ENCODE data around the gene N4BP2. TPM values are rescaled to one million over a fixed set of nuclear protein-coding genes. Genes with fewer than 3 reads are reported as not detected.
"Not testable (repeated sequence)": the region's sequence is repeated elsewhere in the genome, so short reads cannot be mapped to it uniquely, and the experiment has no call there.

Gene N4BP2
- total RNA-seq, result 10 to 100 TPM; 16.2 to 23.2 TPM

- Mint-ChIP-seq H3K27ac (peak within 1 kb of the TSS; percentile 100), H3K27me3 (no peaks in the 10 kb centered on the region), H3K4me1 (peaks cover 30% of the 10 kb centered on the region), H3K9me3 (ENCODE audit: low read depth) (no peaks in the 10 kb centered on the region), H3K36me3 (ENCODE audit: low read depth) (peaks cover 7% of the 10 kb centered on the region), H3K4me3 (peak within 1 kb of the TSS; percentile 92)
- ChIA-PET CTCF (interaction anchor here (0.6 to 1.6 kb wide), 9 partner anchors 141 to 403 kb away, joined by 3 to 16 read pairs (median 5); no protein-coding TSS in a partner anchor), POLR2A (interaction anchor here (0.6 to 1.6 kb wide), 7 partner anchors 79 to 269 kb away, joined by 3 to 10 read pairs (median 5); partner anchors contain the start of gene PDS5A)
- DNase-seq (peak; percentile 88), ATAC-seq (peak; percentile 61)
- intact Hi-C loops (cut with DNase I, micrococcal nuclease), result loop anchor here (1.0 to 10.0 kb wide), 24 partner anchors 65 to 874 kb away; partner anchors contain the start of genes PDS5A (in 2 of the 2), UBE2K (in 2 of the 2), LIAS (in 1 of the 2) and RPL9 (in 1 of the 2)
Observed at GRCh38 chr4:40056716-40057585, at the start of gene N4BP2. Gene N4BP2 (plus strand): TSS chr4:40056850. CDS start chr4:40097341, 40,491 bp downstream.

- Mint-ChIP-seq H3K36me3 (ENCODE audit: low read depth) (no peaks in the 10 kb centered on the region), H3K9me3 (ENCODE audit: low read depth) (no peaks in the 10 kb centered on the region), H3K27ac (no peak overlapping the region), H3K4me1 (no peaks in the 10 kb centered on the region), H3K27me3 (no peaks in the 10 kb centered on the region), H3K4me3 (no peak overlapping the region)
- no peak for ATAC-seq
- intact Hi-C loops (cut with DNase I, micrococcal nuclease), result no loop called here
- POLR2A ChIA-PET, result no interaction called here
- DNase-seq, result no peak
- CTCF ChIA-PET, result no interaction called here
Observed at GRCh38 chr4:40016007-40016406, 40.6 kb upstream of the N4BP2 start.

GRCh38 chr4:40020221-40020620, 36.4 kb upstream of the N4BP2 start:
- ATAC-seq (no peak), DNase-seq (no peak)
- Mint-ChIP-seq H3K4me1 (no peaks in the 10 kb centered on the region), H3K9me3 (ENCODE audit: low read depth) (no peaks in the 10 kb centered on the region), H3K27me3 (no peaks in the 10 kb centered on the region), H3K27ac (no peak overlapping the region), H3K4me3 (no peak overlapping the region), H3K36me3 (ENCODE audit: low read depth) (no peaks in the 10 kb centered on the region)
- POLR2A ChIA-PET, result interaction anchor here (1.0 kb wide), 1 partner anchor 13 kb away, joined by 3 read pairs; no protein-coding TSS in a partner anchor
- intact Hi-C loops (cut with DNase I, micrococcal nuclease), result no loop called here
- CTCF ChIA-PET, result interaction anchor here (0.6 to 1.1 kb wide), 2 partner anchors 34 to 264 kb away, joined by 3 to 4 read pairs; no protein-coding TSS in a partner anchor

DNA sequence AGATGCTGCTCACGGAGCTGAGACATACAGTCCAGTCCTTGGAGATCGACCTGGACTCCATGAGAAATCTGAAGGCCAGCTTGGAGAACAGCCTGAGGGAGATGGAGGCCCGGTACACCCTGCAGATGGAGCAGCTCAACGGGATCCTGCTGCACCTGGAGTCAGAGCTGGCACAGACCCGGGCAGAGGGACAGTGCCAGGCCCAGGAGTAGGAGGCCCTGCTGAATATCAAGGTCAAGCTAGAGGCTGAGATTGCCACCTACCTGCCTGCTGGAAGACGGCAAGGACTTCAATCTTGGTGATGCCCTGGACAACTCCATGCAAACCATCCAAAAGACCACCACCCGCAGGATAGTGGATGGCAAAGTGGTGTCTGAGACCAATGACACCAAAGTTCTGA, 35.5 kb upstream of the N4BP2 start:
- ChIA-PET CTCF (interaction anchor here (0.6 kb wide), 1 partner anchor 492 kb away, joined by 3 read pairs; no protein-coding TSS in a partner anchor), POLR2A (interaction anchor here (1.0 kb wide), 1 partner anchor 12 kb away, joined by 3 read pairs; no protein-coding TSS in a partner anchor)
- H3K36me3 Mint-ChIP-seq (ENCODE audit: low read depth); H3K4me1 Mint-ChIP-seq; ATAC-seq; DNase-seq; H3K27ac Mint-ChIP-seq; H3K9me3 Mint-ChIP-seq (ENCODE audit: low read depth); H3K27me3 Mint-ChIP-seq; intact Hi-C loops (cut with DNase I, micrococcal nuclease); H3K4me3 Mint-ChIP-seq: not testable (repeated sequence)

GRCh38 chr4:40024049-40024448, 32.6 kb upstream of the N4BP2 start:
- intact Hi-C loops (cut with DNase I, micrococcal nuclease); CTCF ChIA-PET: not testable (repeated sequence)

DNA sequence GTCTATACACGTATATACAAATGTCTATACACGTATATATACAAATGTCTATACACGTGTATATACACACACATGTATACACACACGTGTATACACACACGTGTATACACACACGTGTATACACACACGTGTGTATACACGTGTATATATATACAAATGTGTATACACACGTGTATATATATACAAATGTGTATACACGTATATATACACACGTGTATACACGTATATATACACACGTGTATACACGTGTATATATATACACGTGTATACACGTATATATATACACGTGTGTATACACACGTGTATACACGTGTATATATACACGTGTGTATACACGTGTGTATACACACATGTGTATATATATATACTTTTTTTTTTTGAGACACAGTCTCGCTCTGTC, 23.9 kb upstream of the N4BP2 start:
- no peak overlapping the region for H3K4me3 Mint-ChIP-seq
- H3K27ac Mint-ChIP-seq, result no peak overlapping the region
- no peaks in the 10 kb centered on the region for H3K36me3 Mint-ChIP-seq (ENCODE audit: low read depth)
- no peaks in the 10 kb centered on the region for H3K27me3 Mint-ChIP-seq
- ATAC-seq (no peak), DNase-seq (no peak)
- intact Hi-C loops (cut with DNase I, micrococcal nuclease), result no loop called here
- no peaks in the 10 kb centered on the region for H3K9me3 Mint-ChIP-seq (ENCODE audit: low read depth)
- H3K4me1 Mint-ChIP-seq, result no peaks in the 10 kb centered on the region
- POLR2A ChIA-PET, result interaction anchor here (1.0 kb wide), 1 partner anchor 12 kb away, joined by 3 read pairs; no protein-coding TSS in a partner anchor
- CTCF ChIA-PET, result no interaction called here

More at GRCh38 chr4:40024049-40024448, 32.6 kb upstream of the N4BP2 start:
- H3K27me3 Mint-ChIP-seq; H3K36me3 Mint-ChIP-seq (ENCODE audit: low read depth); POLR2A ChIA-PET; H3K9me3 Mint-ChIP-seq (ENCODE audit: low read depth); H3K4me1 Mint-ChIP-seq; H3K27ac Mint-ChIP-seq; DNase-seq; H3K4me3 Mint-ChIP-seq; ATAC-seq: not testable (repeated sequence)

DNA sequence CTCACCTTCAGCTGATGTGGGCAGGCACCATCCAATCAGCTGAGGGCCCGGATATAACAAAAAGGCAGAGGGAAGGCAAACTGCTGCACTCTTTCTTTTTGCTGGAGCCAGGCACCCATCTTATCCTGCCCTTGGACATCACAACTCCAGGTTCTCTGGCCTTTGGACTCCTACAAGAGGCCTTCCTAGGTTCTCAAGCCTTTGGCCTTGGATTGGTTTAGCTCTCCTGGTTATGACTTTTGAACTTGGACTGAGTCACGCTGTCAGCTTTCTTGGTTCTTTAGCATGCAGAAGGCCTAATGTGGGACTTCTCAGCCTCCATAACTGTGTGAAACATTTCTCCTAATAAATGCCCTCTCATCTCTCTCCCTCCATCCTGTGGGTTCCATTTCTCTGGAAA, 23.0 kb upstream of the N4BP2 start:
- Mint-ChIP-seq H3K36me3 (ENCODE audit: low read depth) (no peaks in the 10 kb centered on the region), H3K9me3 (ENCODE audit: low read depth) (no peaks in the 10 kb centered on the region), H3K4me3 (no peak overlapping the region), H3K27ac (no peak overlapping the region), H3K27me3 (no peaks in the 10 kb centered on the region), H3K4me1 (no peaks in the 10 kb centered on the region)
- intact Hi-C loops (cut with DNase I, micrococcal nuclease), result no loop called here
- ATAC-seq (no peak), DNase-seq (no peak)
- POLR2A ChIA-PET, result interaction anchor here (0.6 to 1.0 kb wide), 2 partner anchors 13 to 596 kb away, joined by 3 read pairs; partner anchors contain the start of gene RBM47
- CTCF ChIA-PET, result interaction anchor here (0.7 kb wide), 1 partner anchor 12 kb away, joined by 5 read pairs; no protein-coding TSS in a partner anchor

DNA sequence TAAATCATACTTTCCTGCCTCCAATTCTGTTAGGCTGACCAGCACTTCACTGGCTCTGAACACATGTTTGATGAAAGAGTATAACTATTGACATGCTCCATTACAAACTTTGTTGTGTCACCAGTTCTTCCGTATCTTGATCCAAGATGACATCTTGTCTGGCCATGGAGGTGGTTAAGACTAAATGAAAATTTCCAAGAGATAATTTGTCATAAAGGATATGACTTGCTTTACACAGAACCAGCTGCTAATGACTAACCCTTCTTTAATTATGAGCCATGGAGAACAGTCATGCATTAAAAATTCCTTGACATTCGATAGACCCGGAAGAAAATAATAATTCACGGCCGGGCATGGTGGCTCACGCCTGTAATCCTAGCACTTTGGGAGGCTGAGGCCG, 17.7 kb upstream of the N4BP2 start:
- CTCF ChIA-PET, result interaction anchor here (0.6 to 0.9 kb wide), 2 partner anchors 9 to 214 kb away, joined by 3 read pairs; no protein-coding TSS in a partner anchor
- Mint-ChIP-seq H3K9me3 (ENCODE audit: low read depth) (no peaks in the 10 kb centered on the region), H3K27me3 (no peaks in the 10 kb centered on the region), H3K27ac (no peak overlapping the region), H3K36me3 (ENCODE audit: low read depth) (no peaks in the 10 kb centered on the region), H3K4me3 (no peak overlapping the region), H3K4me1 (no peaks in the 10 kb centered on the region)
- POLR2A ChIA-PET, result no interaction called here
- intact Hi-C loops (cut with DNase I, micrococcal nuclease), result no loop called here
- no peak for ATAC-seq
- DNase-seq, result no peak

GRCh38 chr4:40040908-40041307, 15.7 kb upstream of the N4BP2 start:
- no peaks in the 10 kb centered on the region for H3K9me3 Mint-ChIP-seq (ENCODE audit: low read depth)
- POLR2A ChIA-PET, result no interaction called here
- H3K4me3 Mint-ChIP-seq, result no peak overlapping the region
- H3K27ac Mint-ChIP-seq, result no peak overlapping the region
- H3K36me3 Mint-ChIP-seq (ENCODE audit: low read depth), result no peaks in the 10 kb centered on the region
- CTCF ChIA-PET, result no interaction called here
- no peaks in the 10 kb centered on the region for H3K4me1 Mint-ChIP-seq
- intact Hi-C loops (cut with DNase I, micrococcal nuclease), result no loop called here
- no peak for DNase-seq
- no peaks in the 10 kb centered on the region for H3K27me3 Mint-ChIP-seq
- no peak for ATAC-seq

DNA sequence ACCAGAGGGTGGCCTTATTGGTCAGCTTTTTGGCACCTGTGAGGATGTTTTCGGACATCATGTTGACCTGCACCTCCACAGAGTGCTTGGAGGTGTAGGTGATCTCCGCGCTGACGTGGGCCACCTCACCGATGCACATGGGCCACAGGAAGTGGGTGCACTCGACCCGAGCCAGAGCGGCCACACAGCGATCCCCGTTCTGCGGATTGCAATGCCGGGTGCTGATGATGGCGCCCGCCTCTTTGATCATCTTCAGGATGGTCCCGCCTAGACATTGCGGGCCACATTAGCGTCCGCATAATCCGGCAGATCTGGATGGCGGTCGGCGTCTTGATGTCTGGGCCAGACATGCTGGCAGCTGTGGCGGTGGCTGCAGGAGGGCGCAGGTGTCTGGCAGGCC, 12.9 kb upstream of the N4BP2 start:
- DNase-seq (no peak), ATAC-seq (no peak)
- CTCF ChIA-PET, result interaction anchor here (0.7 kb wide), 1 partner anchor 244 kb away, joined by 3 read pairs; no protein-coding TSS in a partner anchor
- H3K27me3 Mint-ChIP-seq, result no peaks in the 10 kb centered on the region
- peaks cover 9% of the 10 kb centered on the region for H3K4me1 Mint-ChIP-seq
- intact Hi-C loops (cut with DNase I, micrococcal nuclease), result no loop called here
- no peak overlapping the region for H3K4me3 Mint-ChIP-seq
- POLR2A ChIA-PET, result interaction anchor here (0.7 kb wide), 1 partner anchor 194 kb away, joined by 4 read pairs; no protein-coding TSS in a partner anchor
- H3K27ac Mint-ChIP-seq, result no peak overlapping the region
- no peaks in the 10 kb centered on the region for H3K9me3 Mint-ChIP-seq (ENCODE audit: low read depth)
- H3K36me3 Mint-ChIP-seq (ENCODE audit: low read depth), result no peaks in the 10 kb centered on the region

- no peaks in the 10 kb centered on the region for H3K9me3 Mint-ChIP-seq (ENCODE audit: low read depth)
- POLR2A ChIA-PET, result interaction anchor here (0.6 to 0.7 kb wide), 3 partner anchors 11 to 182 kb away, joined by 3 to 4 read pairs (median 3); no protein-coding TSS in a partner anchor
- no peaks in the 10 kb centered on the region for H3K36me3 Mint-ChIP-seq (ENCODE audit: low read depth)
- ATAC-seq (peak; percentile 92), DNase-seq (peak; percentile 67)
- H3K4me3 Mint-ChIP-seq, result peak overlapping the region; percentile 9
- H3K27me3 Mint-ChIP-seq, result no peaks in the 10 kb centered on the region
- H3K27ac Mint-ChIP-seq, result peak overlapping the region; percentile 86
- intact Hi-C loops (cut with DNase I, micrococcal nuclease), result loop anchor here in 1 of 2 experiments (1.0 kb wide), 1 partner anchor 9 kb away; no protein-coding TSS in a partner anchor
- CTCF ChIA-PET, result interaction anchor here (0.6 to 1.1 kb wide), 4 partner anchors 39 to 243 kb away, joined by 3 to 5 read pairs (median 3); no protein-coding TSS in a partner anchor
- H3K4me1 Mint-ChIP-seq, result peaks cover 9% of the 10 kb centered on the region
Observed at GRCh38 chr4:40046311-40046980, 10.2 kb upstream of the N4BP2 start.
